Measurements from ENCODE around the gene WNT1. TPM values are rescaled to one million over a fixed set of nuclear protein-coding genes. Genes with fewer than 3 reads are reported as not detected.
A peak's percentile ranks its signal among the peaks of the same experiment; 100 is the strongest.

WNT1 gene
- total RNA-seq, 1 experiment from 2014 or later = not detected

DNA sequence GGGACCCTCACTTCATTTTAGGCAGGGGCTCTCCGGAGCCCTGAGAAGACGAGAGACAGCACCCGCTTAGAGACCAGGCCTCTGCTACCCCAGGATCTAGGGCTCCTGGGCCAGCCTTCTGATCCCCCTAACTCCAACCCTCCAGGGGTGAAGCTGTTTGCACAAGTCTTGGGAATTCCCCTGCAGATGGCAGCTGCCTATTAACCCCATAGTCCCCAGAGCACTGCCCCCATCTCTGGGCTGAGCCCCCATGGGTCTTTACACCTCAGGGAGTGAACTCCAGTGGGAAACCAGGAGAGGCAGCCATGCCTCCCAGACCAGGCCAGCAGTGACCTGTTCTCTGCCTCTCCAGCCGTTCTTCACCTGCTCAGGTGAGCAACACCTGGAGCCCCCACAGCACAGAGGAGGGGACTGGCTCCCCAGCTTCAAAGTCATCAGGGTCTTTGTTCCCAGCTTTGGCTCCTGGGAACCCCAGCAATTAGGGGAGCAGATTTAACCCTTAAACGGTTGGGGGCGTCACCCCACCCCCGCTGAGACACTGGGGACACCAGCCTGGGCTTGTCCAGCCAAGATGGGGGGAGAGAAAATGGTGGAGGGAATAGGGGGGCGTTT lies 8.9 kb upstream of the WNT1 start:
- H3K27ac ChIP-seq (ENCODE audit: insufficient read length, low read depth, low read length) = no peak overlapping the region
- H3K4me2 ChIP-seq (ENCODE audit: insufficient read depth, insufficient read length, low read length) = no peak overlapping the region
- H2BK15ac ChIP-seq (ENCODE audit: low read depth, low read length) = no peak overlapping the region
- no peak overlapping the region for H3K56ac ChIP-seq (ENCODE audit: insufficient read length, low read depth, low read length)
- no peak overlapping the region for H2AFZ ChIP-seq (ENCODE audit: low read length)
- Mint-ChIP-seq H3K4me1 (peaks cover 61 to 65% of the 10 kb centered on the region in 2 experiments), H3K27ac (no peak overlapping the region), H3K27me3 (ENCODE audit: low read depth) (peaks cover 75% of the 10 kb centered on the region), H3K4me3 (peak overlapping the region; percentile 27 to 66; a peak in 4 of 5 replicates), H3K36me3 (ENCODE audit: insufficient read depth in 1 of 3, low read depth in 3 of 3) (no peaks in the 10 kb centered on the region; a peak in 1 of 7 replicates), H3K9me3 (peaks cover 0 to 2% of the 10 kb centered on the region in 2 experiments; a peak in 3 of 5 replicates)
- no peak overlapping the region for H3K9ac ChIP-seq (ENCODE audit: extremely low read depth, insufficient read length, low read length)
- TF ChIP-seq, protein P1, sequence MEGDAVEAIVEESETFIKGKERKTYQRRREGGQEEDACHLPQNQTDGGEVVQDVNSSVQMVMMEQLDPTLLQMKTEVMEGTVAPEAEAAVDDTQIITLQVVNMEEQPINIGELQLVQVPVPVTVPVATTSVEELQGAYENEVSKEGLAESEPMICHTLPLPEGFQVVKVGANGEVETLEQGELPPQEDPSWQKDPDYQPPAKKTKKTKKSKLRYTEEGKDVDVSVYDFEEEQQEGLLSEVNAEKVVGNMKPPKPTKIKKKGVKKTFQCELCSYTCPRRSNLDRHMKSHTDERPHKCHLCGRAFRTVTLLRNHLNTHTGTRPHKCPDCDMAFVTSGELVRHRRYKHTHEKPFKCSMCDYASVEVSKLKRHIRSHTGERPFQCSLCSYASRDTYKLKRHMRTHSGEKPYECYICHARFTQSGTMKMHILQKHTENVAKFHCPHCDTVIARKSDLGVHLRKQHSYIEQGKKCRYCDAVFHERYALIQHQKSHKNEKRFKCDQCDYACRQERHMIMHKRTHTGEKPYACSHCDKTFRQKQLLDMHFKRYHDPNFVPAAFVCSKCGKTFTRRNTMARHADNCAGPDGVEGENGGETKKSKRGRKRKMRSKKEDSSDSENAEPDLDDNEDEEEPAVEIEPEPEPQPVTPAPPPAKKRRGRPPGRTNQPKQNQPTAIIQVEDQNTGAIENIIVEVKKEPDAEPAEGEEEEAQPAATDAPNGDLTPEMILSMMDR (conservative IDR thresholded peaks at IDR 0.05) = no peak
- H2BK12ac ChIP-seq (ENCODE audit: insufficient read length, low read depth, low read length) = no peak overlapping the region
- no peak overlapping the region for H3T11ph ChIP-seq (ENCODE audit: low read length)
- no peaks in the 10 kb centered on the region for H3K79me2 ChIP-seq (ENCODE audit: insufficient read depth, low read length)
- H3K4ac ChIP-seq (ENCODE audit: low read depth, low read length) = no peak overlapping the region
- no peak overlapping the region for H2BK5ac ChIP-seq (ENCODE audit: insufficient read length, low read length)
- H3K14ac ChIP-seq (ENCODE audit: insufficient read depth, low read length) = no peak overlapping the region
- H3K23ac ChIP-seq (ENCODE audit: insufficient read length, low read depth, low read length) = no peak overlapping the region
- H3K4me1 ChIP-seq (ENCODE audit: insufficient read depth, low read length) = peaks cover 11% of the 10 kb centered on the region
- H3K79me1 ChIP-seq (ENCODE audit: insufficient read depth, low read depth, low read length, poor library complexity, severe bottlenecking) = no peaks in the 10 kb centered on the region
- peaks cover 9% of the 10 kb centered on the region for H3K23me2 ChIP-seq (ENCODE audit: insufficient read length, low read depth, low read length, poor library complexity, severe bottlenecking)
- H3K18ac ChIP-seq (ENCODE audit: insufficient read length, low read depth, low read length) = no peak overlapping the region
- no CpG with 5 or more reads among the region's 8 CpGs for WGBS (ENCODE audit: extremely low coverage, insufficient read length, low lambda C conversion rate)
- no peak overlapping the region for H2BK120ac ChIP-seq (ENCODE audit: low read depth, low read length, poor library complexity, severe bottlenecking)
- no peak overlapping the region for H4K91ac ChIP-seq (ENCODE audit: insufficient read length, low read depth, low read length)
- DNase-seq = no peak
- H2AK5ac ChIP-seq (ENCODE audit: insufficient read length, low read length) = no peak overlapping the region
- no peak overlapping the region for H2BK20ac ChIP-seq (ENCODE audit: low read depth, low read length, poor library complexity, severe bottlenecking)
- H3K9me3 ChIP-seq (ENCODE audit: control insufficient read depth, low read depth, low read length) = no peaks in the 10 kb centered on the region
- H4K5ac ChIP-seq (ENCODE audit: insufficient read length, low read depth, low read length) = no peak overlapping the region
- H3K27me3 ChIP-seq (ENCODE audit: insufficient read depth, low read length) = peaks cover 65% of the 10 kb centered on the region
- H4K8ac ChIP-seq (replicated peaks; ENCODE audit: insufficient read length, low read depth, low read length) = no peak overlapping the region
- H4K20me1 ChIP-seq (ENCODE audit: control insufficient read depth, insufficient read depth, insufficient read length) = no peaks in the 10 kb centered on the region

Data from H9 (cell line).